SHP77 (cell line): ENCODE measurements around the gene RGL4.

ENCODE experiments used
- DNase-seq, 2 experiments: peaks; one replicate each; lab custom pipeline; 2025; lab: John Stamatoyannopoulos, UW

RGL4 gene

GRCh38 chr22:23742505-23743264 lies 51.9 kb downstream of the RGL4 start:
- DNase-seq = no peak

GRCh38 chr22:23743303-23743705 lies 52.5 kb downstream of the RGL4 start:
- no peak for DNase-seq

- no peak for DNase-seq
Observed at GRCh38 chr22:23744001-23744400, 53.2 kb downstream of the RGL4 start.

- DNase-seq = no peak
Observed at GRCh38 chr22:23744485-23744884, 53.7 kb downstream of the RGL4 start.

GRCh38 chr22:23745791-23746190 lies 55.0 kb downstream of the RGL4 start:
- DNase-seq = no peak
